Esophagus squamous epithelium (tissue), 5 donors: ENCODE data around the gene SCRN1. TPM values are rescaled to one million over a fixed set of nuclear protein-coding genes. Genes with fewer than 3 reads are reported as not detected.
A peak's percentile ranks its signal among the peaks of the same experiment; 100 is the strongest.

Source experiments
- DNase-seq: peaks from one replicate; lab custom pipeline; 2025; lab: John Stamatoyannopoulos, UW
- H3K27ac ChIP-seq, 4 donors: fragments of 200-600 bp; sonication (generic); one replicate each; pipeline ENCODE4 v1.5.1; 2016 to 2019; ENCODE audit warnings: mild to moderate bottlenecking in 1 of 4
- H3K27me3 ChIP-seq, 4 donors: fragments of 200-600 bp; sonication (generic); 1 replicate in 3 of 4; 2 replicates in 1 of 4; pipeline versions ENCODE4 v1.5.1 to v1.6.0; 2017 to 2021; ENCODE audit warnings: antibody characterized with exemption in 1 of 4
- H3K36me3 ChIP-seq, 3 donors: fragments of 200-600 bp; sonication (generic); one replicate each; pipeline ENCODE4 v1.5.1; 2016 to 2019
- H3K4me1 ChIP-seq, 3 donors: fragments of 200-600 bp; sonication (generic); one replicate each; pipeline ENCODE4 v1.5.1; 2017 to 2019
- H3K4me3 ChIP-seq, 4 donors: fragments of 200-600 bp; sonication (generic); 1 replicate in 3 of 4; 2 replicates in 1 of 4; pipeline ENCODE4 v1.5.1; 2016 to 2019; ENCODE audit warnings: mild to moderate bottlenecking in 2 of 4, moderate library complexity in 1 of 4
- H3K9me3 ChIP-seq, 3 donors: fragments of 200-600 bp; sonication (generic); one replicate each; pipeline ENCODE4 v1.5.1; 2016 to 2019
- CTCF ChIP-seq, 6 experiments: fragments of 450-650 bp in 4 of 6; fragments of 200-600 bp in 2 of 6; sonication (generic) in 2 of 6; IDR thresholded peaks; one replicate each; pipeline ENCODE4 v1.5.1; 2016 to 2019; ENCODE audit warnings: antibody characterized with exemption in 6 of 6, mild to moderate bottlenecking in 4 of 6, moderate library complexity in 4 of 6
- POLR2A ChIP-seq, 4 donors: fragments of 450-650 bp; IDR thresholded peaks; one replicate each; pipeline ENCODE4 v1.6.1; 2017; ENCODE audit warnings: antibody characterized with exemption in 4 of 4, mild to moderate bottlenecking in 4 of 4, moderate library complexity in 3 of 4
- WGBS, 2 donors: methylation state at CpG; one replicate each; pipeline ENCODE4 v1.1.5; 2018; 5-methylcytosine and 5-hydroxymethylcytosine counted together
- intact Hi-C: fragments of 100-400 bp; cut with DNase I; formaldehyde crosslinking; loops from one replicate; pipeline ENCODE4 v1.15.0; 2022
- total RNA-seq, 4 donors: library from RNA; depleted of rRNA; stranded (reverse); fragments of >200 nt; gene quantifications; one replicate each; pipeline ENCODE4 v1.1.0, GENCODE V29; 2016
- donor health status: DM: yes; HTN: yes; CAD: no.

Gene SCRN1
- total RNA-seq = 10 to 100 TPM in 3 of 4 donors, 1 to 10 TPM in 1; 6.3 to 27.8 (median 20.5) TPM

GRCh38 chr7:29989257-29989995, at the start of gene SCRN1:
SCRN1 (minus strand) TSS chr7:29989801; CDS start chr7:29969067, 20,734 bp downstream.
- Histone ChIP-seq H3K4me3 (peak within 1 kb of the TSS; percentile 77 to 98 (median 89)), H3K27ac (peak within 1 kb of the TSS; percentile 89 to 96 (median 92)), H3K36me3 (no peaks in the 10 kb centered on the region), H3K9me3 (peaks cover 0 to 13% (median 11%) of the 10 kb centered on the region in 3 donors), H3K4me1 (peaks cover 12 to 33% (median 13%) of the 10 kb centered on the region in 3 donors), H3K27me3 (peaks cover 0 to 18% (median 0%) of the 10 kb centered on the region in 4 donors)
- 0% methylated on average over 1 of the region's 79 CpGs for WGBS, 2 donors
- no peak for TF ChIP-seq CTCF (IDR thresholded peaks at IDR 0.05)
- peak in 2 of 4 donors; percentile 53 to 63 for TF ChIP-seq POLR2A (IDR thresholded peaks at IDR 0.05)
- intact Hi-C loops = no loop called here
- no peak for DNase-seq

- no peak for TF ChIP-seq POLR2A (IDR thresholded peaks at IDR 0.05)
- no peak for TF ChIP-seq CTCF (IDR thresholded peaks at IDR 0.05)
- H3K4me3 ChIP-seq = no peak overlapping the region
- H3K27me3 ChIP-seq = no peaks in the 10 kb centered on the region
- DNase-seq = no peak
- H3K9me3 ChIP-seq = no peaks in the 10 kb centered on the region
- H3K36me3 ChIP-seq = no peaks in the 10 kb centered on the region
- H3K27ac ChIP-seq = peak overlapping the region in 1 of 4 donors; percentile 31
- intact Hi-C loops = no loop called here
- peaks cover 0 to 10% (median 0%) of the 10 kb centered on the region in 3 donors for H3K4me1 ChIP-seq
- WGBS, 2 donors = 77 to 78% methylated on average over 3 of the region's 3 CpGs
Observed at GRCh38 chr7:30038196-30038980, 48.8 kb upstream of the SCRN1 start.

GRCh38 chr7:30036220-30036619, 46.6 kb upstream of the SCRN1 start:
- WGBS, 2 donors = 54 to 98% methylated on average over 2 of the region's 2 CpGs
- Histone ChIP-seq H3K4me3 (no peak overlapping the region), H3K9me3 (no peaks in the 10 kb centered on the region), H3K4me1 (peaks cover 0 to 17% (median 0%) of the 10 kb centered on the region in 3 donors), H3K36me3 (no peaks in the 10 kb centered on the region), H3K27ac (no peak overlapping the region), H3K27me3 (no peaks in the 10 kb centered on the region)
- no peak for DNase-seq
- TF ChIP-seq POLR2A (IDR thresholded peaks at IDR 0.05) (no peak), CTCF (IDR thresholded peaks at IDR 0.05) (no peak)
- intact Hi-C loops = no loop called here

- no peaks in the 10 kb centered on the region for H3K27me3 ChIP-seq
- no peak overlapping the region for H3K27ac ChIP-seq
- H3K36me3 ChIP-seq = no peaks in the 10 kb centered on the region
- peaks cover 4 to 30% (median 8%) of the 10 kb centered on the region in 3 donors for H3K4me1 ChIP-seq
- no peak overlapping the region for H3K4me3 ChIP-seq
- TF ChIP-seq POLR2A (IDR thresholded peaks at IDR 0.05) (no peak), CTCF (IDR thresholded peaks at IDR 0.05) (no peak)
- no peak for DNase-seq
- intact Hi-C loops = no loop called here
- H3K9me3 ChIP-seq = no peaks in the 10 kb centered on the region
- 94 to 96% methylated on average over 3 of the region's 3 CpGs for WGBS, 2 donors
Observed at GRCh38 chr7:30034501-30034900, 44.9 kb upstream of the SCRN1 start.
